OCI-LY1 (cell line): ENCODE data around the gene WWC2.

Experiments
- H2AFZ ChIP-seq: fragments of 200-600 bp; sonication (generic), shearing (Covaris generic); 2 replicates; pipeline ENCODE4 v1.6.0; 2014; ENCODE audit warnings: antibody characterized with exemption, mild to moderate bottlenecking, low read length
- H3F3A ChIP-seq: fragments of 200-600 bp; sonication (generic), shearing (Covaris generic); 2 replicates; pipeline ENCODE4 v1.6.0; 2014; ENCODE audit warnings: mild to moderate bottlenecking, antibody characterized with exemption, low read length, moderate library complexity; ENCODE audit not compliant: insufficient read depth
- H3K27ac ChIP-seq: fragments of 200-600 bp; sonication (generic); 2 replicates; pipeline ENCODE4 v1.5.1; 2014; ENCODE audit warnings: low read length, mixed run types, mild to moderate bottlenecking, low read depth; ENCODE audit not compliant: poor library complexity, severe bottlenecking
- H3K27me3 ChIP-seq: fragments of 200-600 bp; sonication (generic); 2 replicates; pipeline ENCODE4 v1.6.0; 2014; ENCODE audit warnings: antibody characterized with exemption, mild to moderate bottlenecking, low read length, moderate library complexity; ENCODE audit not compliant: insufficient read depth
- H3K36me3 ChIP-seq: fragments of 200-600 bp; sonication (generic); 2 replicates; pipeline ENCODE4 v1.6.1; 2014; ENCODE audit warnings: mild to moderate bottlenecking, antibody characterized with exemption, low read length, moderate library complexity, mixed read lengths; ENCODE audit not compliant: insufficient read depth
- H3K4me1 ChIP-seq: fragments of 200-600 bp; sonication (generic); 2 replicates; pipeline ENCODE4 v1.5.1; 2014; ENCODE audit warnings: mild to moderate bottlenecking, low read length, moderate library complexity; ENCODE audit not compliant: insufficient read depth, severe bottlenecking
- H3K4me2 ChIP-seq: fragments of 200-600 bp; sonication (generic), shearing (Covaris generic); 2 replicates; pipeline ENCODE4 v1.6.1; 2014; ENCODE audit warnings: low read length
- H3K4me3 ChIP-seq: fragments of 200-600 bp; sonication (generic); 2 replicates; pipeline ENCODE4 v1.5.1; 2014; ENCODE audit warnings: low read length, low read depth, mild to moderate bottlenecking, mixed read lengths; ENCODE audit not compliant: poor library complexity, severe bottlenecking
- H3K79me2 ChIP-seq: fragments of 200-600 bp; shearing (Covaris generic); 2 replicates; pipeline ENCODE4 v1.6.1; 2016; ENCODE audit warnings: mixed run types, low read length, mixed read lengths; ENCODE audit not compliant: insufficient read depth
- H3K9ac ChIP-seq: fragments of 200-600 bp; sonication (generic), shearing (Covaris generic); 2 replicates; pipeline ENCODE4 v1.6.1; 2014; ENCODE audit warnings: mild to moderate bottlenecking, low read length, mixed read lengths
- H3K9me2 ChIP-seq: fragments of 200-600 bp; sonication (generic), shearing (Covaris generic); 2 replicates; pipeline ENCODE4 v1.6.1; 2014; ENCODE audit warnings: low read depth, mild to moderate bottlenecking, low read length, mixed read lengths
- H3K9me3 ChIP-seq: fragments of 200-600 bp; shearing (Covaris generic); 2 replicates; pipeline ENCODE4 v1.6.1; 2014; ENCODE audit warnings: low read length, mixed read lengths
- H4K20me1 ChIP-seq: fragments of 200-600 bp; sonication (generic), shearing (Covaris generic); 2 replicates; pipeline ENCODE4 v1.6.0; 2016; ENCODE audit warnings: mild to moderate bottlenecking, low read length; ENCODE audit not compliant: insufficient read depth
- EZH2 ChIP-seq: fragments of 200-600 bp; sonication (generic), shearing (Covaris generic); IDR thresholded peaks from 2 replicates; pipeline ENCODE4 v1.8.0; 2017; ENCODE audit warnings: borderline replicate concordance, mixed run types, mild to moderate bottlenecking, antibody characterized with exemption, low read length, moderate library complexity, mixed read lengths
- TF ChIP-seq, protein P1 (sequence below): fragments of 200-600 bp; sonication (generic), shearing (Covaris generic); IDR thresholded peaks from 2 replicates; pipeline ENCODE4 v1.5.1; 2017; ENCODE audit warnings: mild to moderate bottlenecking, antibody characterized with exemption, low read length, moderate library complexity, mixed read lengths

Gene WWC2

GRCh38 chr4:183101956-183102480 is 3.0 kb downstream of the WWC2 start:
- Histone ChIP-seq H3K79me2 (no peaks in the 10 kb centered on the region), H3K36me3 (no peaks in the 10 kb centered on the region), H3K27me3 (no peaks in the 10 kb centered on the region), H3K4me1 (no peaks in the 10 kb centered on the region), H4K20me1 (no peaks in the 10 kb centered on the region), H3K9me2 (no peaks in the 10 kb centered on the region), H2AFZ (no peak overlapping the region), H3K9me3 (no peaks in the 10 kb centered on the region), H3F3A (no peaks in the 10 kb centered on the region), H3K4me2 (no peak overlapping the region), H3K4me3 (no peak overlapping the region), H3K9ac (no peak overlapping the region), H3K27ac (no peak overlapping the region)
- TF ChIP-seq, protein P1, sequence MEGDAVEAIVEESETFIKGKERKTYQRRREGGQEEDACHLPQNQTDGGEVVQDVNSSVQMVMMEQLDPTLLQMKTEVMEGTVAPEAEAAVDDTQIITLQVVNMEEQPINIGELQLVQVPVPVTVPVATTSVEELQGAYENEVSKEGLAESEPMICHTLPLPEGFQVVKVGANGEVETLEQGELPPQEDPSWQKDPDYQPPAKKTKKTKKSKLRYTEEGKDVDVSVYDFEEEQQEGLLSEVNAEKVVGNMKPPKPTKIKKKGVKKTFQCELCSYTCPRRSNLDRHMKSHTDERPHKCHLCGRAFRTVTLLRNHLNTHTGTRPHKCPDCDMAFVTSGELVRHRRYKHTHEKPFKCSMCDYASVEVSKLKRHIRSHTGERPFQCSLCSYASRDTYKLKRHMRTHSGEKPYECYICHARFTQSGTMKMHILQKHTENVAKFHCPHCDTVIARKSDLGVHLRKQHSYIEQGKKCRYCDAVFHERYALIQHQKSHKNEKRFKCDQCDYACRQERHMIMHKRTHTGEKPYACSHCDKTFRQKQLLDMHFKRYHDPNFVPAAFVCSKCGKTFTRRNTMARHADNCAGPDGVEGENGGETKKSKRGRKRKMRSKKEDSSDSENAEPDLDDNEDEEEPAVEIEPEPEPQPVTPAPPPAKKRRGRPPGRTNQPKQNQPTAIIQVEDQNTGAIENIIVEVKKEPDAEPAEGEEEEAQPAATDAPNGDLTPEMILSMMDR = no peak
- TF ChIP-seq EZH2 = no peak

DNA sequence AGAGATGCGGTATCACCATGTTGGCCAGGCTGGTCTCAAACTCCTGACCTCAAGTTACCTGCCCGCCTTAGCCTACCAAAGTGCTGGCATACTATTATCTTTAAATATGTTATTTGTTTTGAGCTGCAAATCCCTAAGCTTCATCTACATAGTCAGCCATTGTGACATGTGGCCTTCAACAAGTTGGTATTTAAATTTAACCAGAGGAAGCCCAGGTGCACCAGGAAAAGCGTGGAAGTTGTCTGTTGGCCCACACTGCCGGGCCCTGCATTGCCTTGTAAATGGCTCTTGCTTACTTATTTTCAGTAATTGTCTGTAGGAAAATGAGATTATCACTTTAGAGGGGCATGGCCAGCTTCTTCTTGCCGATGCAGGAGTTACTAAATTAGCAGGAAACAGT is 6.0 kb downstream of the WWC2 start:
- Histone ChIP-seq H3K9me2 (no peaks in the 10 kb centered on the region), H4K20me1 (no peaks in the 10 kb centered on the region), H3F3A (no peaks in the 10 kb centered on the region), H3K4me1 (no peaks in the 10 kb centered on the region), H3K36me3 (no peaks in the 10 kb centered on the region), H3K79me2 (no peaks in the 10 kb centered on the region), H3K4me2 (no peak overlapping the region), H3K27ac (no peak overlapping the region), H3K9me3 (no peaks in the 10 kb centered on the region), H3K4me3 (no peak overlapping the region), H3K27me3 (no peaks in the 10 kb centered on the region), H3K9ac (no peak overlapping the region), H2AFZ (no peak overlapping the region)
- no peak for TF ChIP-seq EZH2
- TF ChIP-seq, protein P1 = no peak

DNA sequence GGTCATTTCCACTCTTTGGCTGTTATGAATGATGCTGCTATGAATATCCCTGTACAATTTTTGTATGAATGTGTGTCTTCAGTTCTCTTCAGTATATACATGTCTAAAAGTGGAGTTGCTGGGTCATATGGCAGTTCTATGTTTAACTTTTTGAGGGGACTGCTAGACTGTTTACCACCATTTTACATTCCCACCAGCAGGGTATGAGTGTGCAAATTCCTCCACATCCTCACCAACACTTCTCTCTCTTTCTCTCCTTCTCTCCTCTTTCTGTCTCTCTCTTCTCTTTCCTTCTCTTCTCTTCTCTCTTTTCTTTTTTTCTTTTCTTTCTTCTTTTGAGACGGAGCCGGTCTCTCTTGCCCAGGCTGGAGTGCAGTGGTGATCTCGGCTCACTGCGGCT is 7.8 kb downstream of the WWC2 start:
- H4K20me1 ChIP-seq = no peaks in the 10 kb centered on the region
- no peaks in the 10 kb centered on the region for H3K79me2 ChIP-seq
- TF ChIP-seq, protein P1 = no peak
- TF ChIP-seq EZH2 = no peak
- no peak overlapping the region for H3K27ac ChIP-seq
- H3K4me2 ChIP-seq = no peak overlapping the region
- no peaks in the 10 kb centered on the region for H3K9me3 ChIP-seq
- no peaks in the 10 kb centered on the region for H3K4me1 ChIP-seq
- no peaks in the 10 kb centered on the region for H3K36me3 ChIP-seq
- no peaks in the 10 kb centered on the region for H3K27me3 ChIP-seq
- no peak overlapping the region for H3K9ac ChIP-seq
- no peaks in the 10 kb centered on the region for H3F3A ChIP-seq
- no peaks in the 10 kb centered on the region for H3K9me2 ChIP-seq
- no peak overlapping the region for H3K4me3 ChIP-seq
- no peak overlapping the region for H2AFZ ChIP-seq
